ENCODE data around the gene MCMBP. TPM values are rescaled to one million over a fixed set of nuclear protein-coding genes. Genes with fewer than 3 reads are reported as not detected.
A peak's percentile ranks its signal among the peaks of the same experiment; 100 is the strongest.

Gene MCMBP
- total and polyA plus RNA-seq, 2 donors (not counting 3 experiments of a cell fraction or from before 2014, with no cell fraction given) = 44.8 to 62.5 TPM

DNA sequence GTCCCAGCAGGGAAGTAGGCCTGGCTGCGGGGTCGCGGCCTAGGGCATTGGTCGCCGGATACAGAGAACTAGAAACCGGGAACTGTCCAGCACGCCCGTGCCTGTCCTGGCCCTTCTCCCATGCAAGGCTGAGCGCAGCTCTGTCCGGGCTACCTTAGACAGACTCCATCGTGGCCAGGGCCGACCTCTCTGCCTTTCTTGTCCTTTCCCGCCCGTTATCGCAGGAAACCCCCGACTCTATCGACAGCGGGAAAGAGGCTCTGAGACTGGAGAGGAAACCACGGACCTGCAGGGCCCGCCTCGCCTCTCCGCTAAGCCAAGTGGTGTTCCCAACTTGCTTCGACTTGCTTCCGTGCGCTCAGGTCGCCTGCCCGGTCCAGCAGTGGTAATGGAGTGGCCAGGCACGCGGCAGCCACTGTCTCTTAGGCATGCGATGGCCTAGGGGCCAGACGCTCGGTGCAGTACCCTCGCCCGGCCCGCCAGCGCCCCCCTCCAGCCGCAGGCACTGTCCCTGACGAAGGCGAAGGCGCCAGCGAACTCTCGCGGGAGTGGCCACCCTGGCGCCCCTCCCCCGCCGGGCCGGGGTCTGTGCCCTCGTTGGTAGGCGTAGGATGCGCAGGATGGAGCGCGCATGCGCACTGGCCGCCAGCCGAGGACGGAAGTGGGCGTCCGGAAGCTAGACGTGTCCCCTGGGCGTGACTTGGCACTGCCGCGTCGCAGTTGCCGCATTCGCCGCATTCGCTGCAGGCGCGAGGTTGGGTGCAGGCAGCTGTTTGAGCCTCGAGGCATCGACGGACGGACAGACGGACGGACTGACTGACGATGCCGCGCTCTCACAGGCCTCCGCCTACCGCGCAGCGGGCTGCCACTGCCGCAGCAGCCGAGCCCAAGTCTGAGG lies 54.4 kb downstream of the MCMBP start:
- CTCF ChIA-PET = interaction anchor here (0.9 kb wide), 2 partner anchors 41 to 67 kb away, joined by 3 to 9 read pairs; no protein-coding TSS in a partner anchor
- no peak overlapping the region for H2AFZ ChIP-seq (ENCODE audit: low read depth, low read length)
- no peak overlapping the region for H3K27ac ChIP-seq (ENCODE audit: insufficient read depth, low read depth, low read length)
- H3K9me3 ChIP-seq (replicated peaks; ENCODE audit: control insufficient read depth, insufficient read depth, low read length) = no peaks in the 10 kb centered on the region
- H3K4me3 ChIP-seq (replicated peaks in 1 of 3; ENCODE audit: insufficient read depth in 1 of 3, low read depth in 1 of 3, low read length in 3 of 3) = peak overlapping the region in 1 of 3 experiments; percentile 28
- TF ChIP-seq MAX (IDR thresholded peaks at IDR 0.05; ENCODE audit: insufficient read depth, insufficient read length) (peak; percentile 15), EZH2 (IDR thresholded peaks at IDR 0.05; ENCODE audit: borderline replicate concordance, low read depth, low read length, severe bottlenecking) (no peak), FOS (IDR thresholded peaks at IDR 0.05; ENCODE audit: borderline replicate concordance, insufficient read depth, low read length) (no peak)
- TF ChIP-seq, protein P1, sequence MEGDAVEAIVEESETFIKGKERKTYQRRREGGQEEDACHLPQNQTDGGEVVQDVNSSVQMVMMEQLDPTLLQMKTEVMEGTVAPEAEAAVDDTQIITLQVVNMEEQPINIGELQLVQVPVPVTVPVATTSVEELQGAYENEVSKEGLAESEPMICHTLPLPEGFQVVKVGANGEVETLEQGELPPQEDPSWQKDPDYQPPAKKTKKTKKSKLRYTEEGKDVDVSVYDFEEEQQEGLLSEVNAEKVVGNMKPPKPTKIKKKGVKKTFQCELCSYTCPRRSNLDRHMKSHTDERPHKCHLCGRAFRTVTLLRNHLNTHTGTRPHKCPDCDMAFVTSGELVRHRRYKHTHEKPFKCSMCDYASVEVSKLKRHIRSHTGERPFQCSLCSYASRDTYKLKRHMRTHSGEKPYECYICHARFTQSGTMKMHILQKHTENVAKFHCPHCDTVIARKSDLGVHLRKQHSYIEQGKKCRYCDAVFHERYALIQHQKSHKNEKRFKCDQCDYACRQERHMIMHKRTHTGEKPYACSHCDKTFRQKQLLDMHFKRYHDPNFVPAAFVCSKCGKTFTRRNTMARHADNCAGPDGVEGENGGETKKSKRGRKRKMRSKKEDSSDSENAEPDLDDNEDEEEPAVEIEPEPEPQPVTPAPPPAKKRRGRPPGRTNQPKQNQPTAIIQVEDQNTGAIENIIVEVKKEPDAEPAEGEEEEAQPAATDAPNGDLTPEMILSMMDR (IDR thresholded peaks at IDR 0.05; ENCODE audit: extremely low read depth in 1 of 2, insufficient read depth in 1 of 2, low read depth in 1 of 2, low read length in 2 of 2) = peak in 1 of 2 donors; percentile 20
- intact Hi-C loops (cut with micrococcal nuclease) (no loop called here), dilution Hi-C loops (cut with MboI; ENCODE audit: extremely low pct_ligation_motif_present, low sequenced_read_pairs) (no loop called here)
- no peaks in the 10 kb centered on the region for H3K27me3 ChIP-seq (ENCODE audit: control insufficient read depth in 2 of 2, insufficient read depth in 2 of 2, low read length in 2 of 2)
- H3K4me2 ChIP-seq (ENCODE audit: insufficient read depth, low read length) = no peak overlapping the region
- H3K9me1 ChIP-seq (replicated peaks; ENCODE audit: control insufficient read depth, extremely low read depth, insufficient read depth, low read length) = no peaks in the 10 kb centered on the region
- no peaks in the 10 kb centered on the region for H3K79me2 ChIP-seq (ENCODE audit: control insufficient read depth, insufficient read depth, low read length)
- POLR2A ChIA-PET = no interaction called here
- FAIRE-seq = no peak
- BruUV-seq (replicated peaks) = no TSS peak
- H3K4me1 ChIP-seq (ENCODE audit: control insufficient read depth, extremely low read depth, insufficient read depth, low read length) = no peaks in the 10 kb centered on the region
- no peak overlapping the region for H3K9ac ChIP-seq (replicated peaks; ENCODE audit: extremely low read depth, insufficient read depth, low read length)
- peak; percentile 29 for DNase-seq (ENCODE audit: low read depth, low spot score)
- peaks cover 0 to 2% of the 10 kb centered on the region in 2 experiments for H3K36me3 ChIP-seq (ENCODE audit: control insufficient read depth in 2 of 2, extremely low read depth in 1 of 2, insufficient read depth in 2 of 2, low read length in 2 of 2)
- H4K20me1 ChIP-seq (replicated peaks; ENCODE audit: control insufficient read depth, extremely low read depth, insufficient read depth, low read length) = no peaks in the 10 kb centered on the region

Measured in endothelial cell of umbilical vein (primary cell).